Kidney (tissue), 14 donors: ENCODE results near the gene VASP. TPM values are rescaled to one million over a fixed set of nuclear protein-coding genes. Genes with fewer than 3 reads are reported as not detected.

ENCODE experiments used
- DNase-seq, 5 donors: peaks; one replicate each; pipeline ENCODE4 v3.0.0-alpha.2; 2013 to 2020
- FAIRE-seq: peaks from 2 replicates; lab custom pipeline; 2012; peaks lifted over from hg19 to GRCh38; lab: Jason Lieb, UNC
- H3K27ac ChIP-seq, 2 donors: one replicate each; pipeline ENCODE4 v1.7.0; 2013; ENCODE audit warnings: low read depth in 2 of 2, low read length in 2 of 2, inconsistent platforms in 1 of 2
- H3K27me3 ChIP-seq: one replicate; pipeline ENCODE4 v1.7.1; 2013; ENCODE audit warnings: low read length, inconsistent platforms; ENCODE audit not compliant: control insufficient read depth, insufficient read depth
- H3K36me3 ChIP-seq, 3 donors: one replicate each; pipeline versions ENCODE4 v1.7.0 to v1.7.1; 2013; ENCODE audit warnings: low read length in 3 of 3, control low read depth in 1 of 3, inconsistent platforms in 1 of 3; ENCODE audit not compliant: insufficient read depth in 3 of 3, control insufficient read depth in 2 of 3
- H3K4me1 ChIP-seq, 3 donors: one replicate each; pipeline versions ENCODE4 v1.7.0 to v1.7.1; 2013; ENCODE audit warnings: low read length in 3 of 3, inconsistent platforms in 1 of 3, low read depth in 1 of 3; ENCODE audit not compliant: control insufficient read depth in 2 of 3, insufficient read depth in 2 of 3
- H3K4me3 ChIP-seq, 3 donors: one replicate each; pipeline versions ENCODE4 v1.7.0 to v1.8.1; 2013; ENCODE audit warnings: low read length in 3 of 3, control low read depth in 1 of 3, inconsistent platforms in 1 of 3
- H3K9ac ChIP-seq, 3 donors: one replicate each; pipeline versions ENCODE4 v1.7.0 to v1.7.1; 2013; ENCODE audit warnings: low read length in 3 of 3, control low read depth in 1 of 3, inconsistent platforms in 1 of 3
- H3K9me3 ChIP-seq, 3 donors: one replicate each; pipeline versions ENCODE4 v1.7.0 to v1.7.1; 2013; ENCODE audit warnings: low read length in 3 of 3, control low read depth in 1 of 3, inconsistent platforms in 1 of 3; ENCODE audit not compliant: control insufficient read depth in 2 of 3, insufficient read depth in 1 of 3
- CTCF ChIP-seq: IDR thresholded peaks from 3 replicates; pipeline ENCODE4 v1.5.1; 2012; ENCODE audit warnings: mild to moderate bottlenecking, moderate library complexity, borderline replicate concordance; ENCODE audit not compliant: insufficient read depth; ENCODE audit errors: extremely low read depth
- intact Hi-C: fragments of 100-400 bp; cut with DNase I; formaldehyde crosslinking; loops from one replicate; pipeline ENCODE4 v1.11.1; 2022
- polyA plus RNA-seq: library from polyadenylated mRNA; stranded (reverse); fragments of 350-450 nt; fragmentation: Illumina TruSeq; extraction: RNeasy Lipid Tissue Mini Kit (QIAGEN cat#74804); gene quantifications from one replicate; pipeline ENCODE4 v1.2.3, GENCODE V29; 2014; ENCODE audit warnings: low read depth, low replicate concordance; ENCODE audit not compliant: insufficient read depth
- total RNA-seq: library from RNA; stranded (reverse); fragmentation: NEBNext Ultra II Directional; extraction: Animal tissue kit (Norgen Biotek cat#: 25700); gene quantifications from one replicate; pipeline ENCODE4 v1.2.1, GENCODE V29; 2021
- donor health status: control.
- donor health status: control.
- donor health status: control.
- donor health status: control.
- donor health status: control.
- donor health status: DM: yes; HTN: yes; CAD: no.
- donor health status: Normal renal cell carcinoma (clear cell type).

VASP gene
- total and polyA plus RNA-seq, 2 donors from 2014 or later = 36.3 to 105 TPM

- Histone ChIP-seq H3K9me3 (no peaks in the 10 kb centered on the region), H3K27ac (peak overlapping the region; percentile 94 to 97), H3K9ac (peak overlapping the region; percentile 36 to 95 (median 91)), H3K36me3 (no peaks in the 10 kb centered on the region), H3K4me1 (peaks cover 0 to 30% (median 9%) of the 10 kb centered on the region in 3 donors), H3K4me3 (peak overlapping the region; percentile 92 to 98 (median 93)), H3K27me3 (peaks cover 19% of the 10 kb centered on the region)
- FAIRE-seq = no peak
- no peak for TF ChIP-seq CTCF
- intact Hi-C loops = no loop called here
- DNase-seq = peak in 2 of 5 donors; percentile 45 to 78
Measured at GRCh38 chr19:45468803-45469131, 38.5 kb upstream of the VASP start.

DNA sequence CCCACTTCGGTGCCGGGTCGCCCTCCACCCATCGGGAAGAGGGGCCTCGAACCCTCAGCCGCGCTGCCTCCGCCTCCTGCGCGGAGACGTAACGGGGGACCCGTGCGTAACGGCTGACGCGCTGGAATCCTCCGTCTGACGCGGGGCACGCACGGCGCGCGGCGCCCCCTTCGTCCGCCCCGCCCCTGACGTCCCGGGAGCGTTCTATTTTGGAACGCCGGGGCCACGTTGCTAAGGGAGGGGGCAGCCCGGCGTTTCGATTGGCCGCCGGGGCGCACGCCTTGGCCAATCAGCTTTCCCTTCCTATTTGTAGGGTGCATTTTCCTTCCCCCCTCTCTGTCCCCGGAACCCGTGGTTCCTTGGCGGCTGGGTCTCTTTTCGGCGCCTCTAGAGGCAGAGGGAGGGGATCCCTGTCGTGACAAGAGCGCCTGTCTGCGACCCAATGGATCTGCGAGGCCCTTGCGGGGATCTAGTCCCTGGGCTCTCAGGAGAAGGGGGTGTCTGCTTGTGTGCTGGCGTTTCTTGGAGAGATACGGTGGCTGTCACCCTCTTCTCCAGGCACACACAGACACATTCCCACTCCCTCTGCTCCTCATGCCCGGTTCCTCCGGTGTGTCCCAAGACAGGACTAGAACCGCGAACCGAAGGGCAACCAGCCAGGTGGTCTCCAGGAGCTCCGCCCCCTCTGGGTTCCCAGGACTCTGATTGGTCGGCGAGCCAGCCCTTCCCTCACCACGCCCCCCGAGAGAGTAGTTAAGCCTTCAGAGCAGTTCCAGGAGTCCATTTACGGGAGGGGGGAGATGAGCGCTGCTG lies 37.9 kb upstream of the VASP start:
- DNase-seq (peak; percentile 94 to 97 (median 95)), FAIRE-seq (peak; percentile 38)
- no peak for TF ChIP-seq CTCF
- no peaks in the 10 kb centered on the region for H3K9me3 ChIP-seq
- H3K4me3 ChIP-seq = peak overlapping the region; percentile 92 to 98 (median 93)
- peak overlapping the region; percentile 97 for H3K27ac ChIP-seq
- intact Hi-C loops = no loop called here
- H3K4me1 ChIP-seq = peaks cover 0 to 30% (median 9%) of the 10 kb centered on the region in 3 donors
- peak overlapping the region; percentile 78 to 95 (median 93) for H3K9ac ChIP-seq
- H3K36me3 ChIP-seq = no peaks in the 10 kb centered on the region
- H3K27me3 ChIP-seq = peaks cover 22% of the 10 kb centered on the region

GRCh38 chr19:45469945-45470761 lies 37.1 kb upstream of the VASP start:
- H3K4me3 ChIP-seq = peak overlapping the region; percentile 58 to 98 (median 92)
- intact Hi-C loops = no loop called here
- DNase-seq = peak in 4 of 5 donors; percentile 32 to 83 (median 66)
- peaks cover 22% of the 10 kb centered on the region for H3K27me3 ChIP-seq
- no peaks in the 10 kb centered on the region for H3K36me3 ChIP-seq
- H3K9me3 ChIP-seq = no peaks in the 10 kb centered on the region
- H3K27ac ChIP-seq = peak overlapping the region; percentile 93 to 97
- peak overlapping the region in 2 of 3 donors; percentile 45 to 95 for H3K9ac ChIP-seq
- peaks cover 0 to 30% (median 9%) of the 10 kb centered on the region in 3 donors for H3K4me1 ChIP-seq
- no peak for FAIRE-seq
- TF ChIP-seq CTCF = no peak
